GM12872 (cell line): ENCODE results near the gene FAM180A.

Experiments used
- TF ChIP-seq, protein P1 (sequence below): IDR thresholded peaks from 3 replicates; pipeline ENCODE4 v1.5.1; 2011; ENCODE audit warnings: low read depth, mild to moderate bottlenecking, low read length, moderate library complexity; ENCODE audit not compliant: insufficient read depth

FAM180A gene

DNA sequence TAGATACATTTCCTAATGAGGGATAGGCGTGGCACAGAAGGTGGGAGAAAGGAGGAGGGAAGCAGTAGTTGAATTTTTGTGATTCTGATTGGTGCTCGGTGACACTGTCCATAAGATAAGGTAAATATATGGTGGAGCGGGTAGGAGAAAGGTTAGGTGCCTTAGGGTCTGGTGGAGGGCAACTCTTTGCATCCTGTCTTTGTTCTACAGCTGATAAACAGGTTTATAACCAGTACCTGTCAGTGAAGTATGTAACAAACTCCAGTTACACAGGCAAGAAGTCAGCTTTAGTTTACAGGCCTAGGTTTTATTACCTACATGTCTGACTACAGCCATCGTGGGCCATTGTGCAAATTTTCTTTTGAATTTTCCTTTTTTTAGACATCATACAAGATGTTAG, 10.9 kb upstream of the FAM180A start:
- TF ChIP-seq, protein P1, sequence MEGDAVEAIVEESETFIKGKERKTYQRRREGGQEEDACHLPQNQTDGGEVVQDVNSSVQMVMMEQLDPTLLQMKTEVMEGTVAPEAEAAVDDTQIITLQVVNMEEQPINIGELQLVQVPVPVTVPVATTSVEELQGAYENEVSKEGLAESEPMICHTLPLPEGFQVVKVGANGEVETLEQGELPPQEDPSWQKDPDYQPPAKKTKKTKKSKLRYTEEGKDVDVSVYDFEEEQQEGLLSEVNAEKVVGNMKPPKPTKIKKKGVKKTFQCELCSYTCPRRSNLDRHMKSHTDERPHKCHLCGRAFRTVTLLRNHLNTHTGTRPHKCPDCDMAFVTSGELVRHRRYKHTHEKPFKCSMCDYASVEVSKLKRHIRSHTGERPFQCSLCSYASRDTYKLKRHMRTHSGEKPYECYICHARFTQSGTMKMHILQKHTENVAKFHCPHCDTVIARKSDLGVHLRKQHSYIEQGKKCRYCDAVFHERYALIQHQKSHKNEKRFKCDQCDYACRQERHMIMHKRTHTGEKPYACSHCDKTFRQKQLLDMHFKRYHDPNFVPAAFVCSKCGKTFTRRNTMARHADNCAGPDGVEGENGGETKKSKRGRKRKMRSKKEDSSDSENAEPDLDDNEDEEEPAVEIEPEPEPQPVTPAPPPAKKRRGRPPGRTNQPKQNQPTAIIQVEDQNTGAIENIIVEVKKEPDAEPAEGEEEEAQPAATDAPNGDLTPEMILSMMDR, result no peak

- TF ChIP-seq, protein P1, result no peak
Observed at GRCh38 chr7:135758531-135758932, 9.9 kb upstream of the FAM180A start.

- TF ChIP-seq, protein P1, result no peak
Observed at GRCh38 chr7:135757719-135758411, 9.3 kb upstream of the FAM180A start.

DNA sequence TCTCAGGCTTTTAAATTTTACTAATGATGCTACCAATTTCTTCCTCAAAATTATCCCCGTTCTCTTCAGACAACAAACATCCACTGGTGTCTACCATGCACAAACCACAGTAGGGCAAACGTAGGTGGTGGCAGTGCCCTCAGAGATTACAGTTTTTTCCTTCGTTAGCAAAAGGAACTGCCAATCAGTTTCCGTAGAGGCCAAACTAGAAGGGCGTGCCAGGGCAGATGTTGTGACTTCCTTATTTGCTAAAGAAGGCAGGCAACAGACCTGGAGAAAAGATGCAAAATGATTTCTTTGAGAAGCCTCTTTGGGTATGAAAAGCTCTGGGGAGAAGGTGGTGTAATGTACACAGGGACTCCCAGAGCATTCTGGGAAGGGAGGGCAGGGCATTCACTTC, 7.6 kb upstream of the FAM180A start:
- TF ChIP-seq, protein P1, result no peak

- TF ChIP-seq, protein P1, result no peak
Observed at GRCh38 chr7:135755351-135755753, 6.7 kb upstream of the FAM180A start.

DNA sequence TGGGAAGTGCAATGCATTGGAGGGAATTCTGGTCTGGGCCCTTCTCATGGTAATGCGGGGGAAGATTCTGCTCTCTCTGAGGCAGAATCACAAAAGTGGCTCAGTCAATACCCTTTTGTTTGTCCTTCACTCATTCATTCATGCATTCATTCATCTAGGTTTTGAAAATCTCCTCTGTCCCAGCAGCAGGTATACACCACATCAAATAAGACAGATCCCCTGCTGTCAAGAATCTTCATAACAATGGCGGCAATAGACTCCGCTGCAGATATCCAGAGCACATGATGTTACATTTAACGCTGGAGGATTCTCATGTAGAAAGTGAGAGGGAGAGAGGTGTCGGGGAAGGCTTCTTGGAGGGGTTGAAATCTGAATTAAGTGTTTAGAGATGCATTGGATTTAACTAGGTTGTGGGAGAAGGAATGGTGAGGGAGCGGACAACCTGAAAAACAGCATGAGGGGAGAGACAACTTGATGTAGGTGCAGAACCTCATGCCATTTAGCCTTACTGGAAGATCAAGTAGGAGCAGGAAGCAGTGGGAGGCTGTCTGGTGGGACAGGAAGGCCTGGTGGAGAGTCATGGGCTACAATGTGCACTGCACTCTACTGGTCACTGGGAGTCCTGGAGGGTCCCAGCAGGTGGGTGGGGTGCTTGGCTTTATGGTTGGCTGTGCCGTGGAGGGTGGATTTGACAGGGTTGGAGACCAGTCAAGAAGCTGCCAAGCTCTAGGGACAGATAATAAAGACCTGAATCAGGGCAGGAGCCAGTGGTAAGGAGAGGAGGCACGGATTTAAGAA, 5.2 kb upstream of the FAM180A start:
- TF ChIP-seq, protein P1, result no peak

- TF ChIP-seq, protein P1, result no peak
Observed at GRCh38 chr7:135747366-135747765, 1.2 kb downstream of the FAM180A start.
